ENCODE measurements around the gene FSTL3.

GRCh38 chr19:641702-642101, 34.5 kb upstream of the FSTL3 start:
- TF ChIP-seq, protein P1, sequence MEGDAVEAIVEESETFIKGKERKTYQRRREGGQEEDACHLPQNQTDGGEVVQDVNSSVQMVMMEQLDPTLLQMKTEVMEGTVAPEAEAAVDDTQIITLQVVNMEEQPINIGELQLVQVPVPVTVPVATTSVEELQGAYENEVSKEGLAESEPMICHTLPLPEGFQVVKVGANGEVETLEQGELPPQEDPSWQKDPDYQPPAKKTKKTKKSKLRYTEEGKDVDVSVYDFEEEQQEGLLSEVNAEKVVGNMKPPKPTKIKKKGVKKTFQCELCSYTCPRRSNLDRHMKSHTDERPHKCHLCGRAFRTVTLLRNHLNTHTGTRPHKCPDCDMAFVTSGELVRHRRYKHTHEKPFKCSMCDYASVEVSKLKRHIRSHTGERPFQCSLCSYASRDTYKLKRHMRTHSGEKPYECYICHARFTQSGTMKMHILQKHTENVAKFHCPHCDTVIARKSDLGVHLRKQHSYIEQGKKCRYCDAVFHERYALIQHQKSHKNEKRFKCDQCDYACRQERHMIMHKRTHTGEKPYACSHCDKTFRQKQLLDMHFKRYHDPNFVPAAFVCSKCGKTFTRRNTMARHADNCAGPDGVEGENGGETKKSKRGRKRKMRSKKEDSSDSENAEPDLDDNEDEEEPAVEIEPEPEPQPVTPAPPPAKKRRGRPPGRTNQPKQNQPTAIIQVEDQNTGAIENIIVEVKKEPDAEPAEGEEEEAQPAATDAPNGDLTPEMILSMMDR (IDR thresholded peaks at IDR 0.05), result no peak
- no peak for TF ChIP-seq POLR2A (IDR thresholded peaks at IDR 0.05)
- no peak for TF ChIP-seq POLR2AphosphoS5 (IDR thresholded peaks at IDR 0.05)
- no peak for TF ChIP-seq EP300 (IDR thresholded peaks at IDR 0.05)
